ENCODE results near the gene KCNF1. TPM values are rescaled to one million over a fixed set of nuclear protein-coding genes. Genes with fewer than 3 reads are reported as not detected.

KCNF1 gene
- total and polyA plus RNA-seq, 4 donors: 0.09 TPM; not detected in 3

DNA sequence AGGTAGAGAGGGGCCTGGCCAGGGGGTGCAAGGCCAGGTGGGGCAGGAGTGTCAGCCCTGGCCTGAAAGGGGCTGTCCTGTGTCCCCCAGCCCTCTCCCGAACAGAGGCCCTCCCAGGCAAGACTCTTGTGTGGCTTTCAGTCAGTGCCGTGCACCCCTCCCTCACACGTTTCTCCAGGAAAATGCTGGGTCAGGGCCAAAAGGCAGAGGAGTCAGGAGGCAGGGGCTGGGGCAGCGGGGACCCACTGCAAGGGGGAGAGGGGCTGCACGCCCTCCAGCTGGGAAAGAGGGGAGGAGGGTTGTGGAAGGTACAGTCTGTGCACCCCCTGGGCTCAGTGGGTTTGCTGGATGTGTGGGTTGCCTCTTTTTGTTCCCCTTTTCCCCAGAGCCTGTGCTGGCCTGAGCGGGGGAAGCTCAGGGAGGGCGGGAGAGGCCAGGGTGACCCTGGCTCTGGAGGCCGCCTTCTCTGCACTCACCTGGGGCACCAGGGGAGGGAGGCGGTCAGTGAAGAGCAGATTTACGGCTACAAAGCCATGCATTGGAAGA lies 4.1 kb downstream of the KCNF1 start:
- Histone ChIP-seq H3K9ac (ENCODE audit: low read depth in 1 of 2, low read length in 2 of 2) (no peak overlapping the region), H3K4me3 (ENCODE audit: low read depth in 1 of 3, low read length in 3 of 3) (no peak overlapping the region), H3K4me1 (ENCODE audit: control insufficient read depth in 4 of 4, insufficient read depth in 4 of 4, low read length in 3 of 4) (peaks cover 0 to 7% (median 2%) of the 10 kb centered on the region in 4 donors), H3K27me3 (ENCODE audit: control insufficient read depth in 4 of 4, insufficient read depth in 4 of 4, low read length in 3 of 4) (peaks cover 0 to 8% (median 2%) of the 10 kb centered on the region in 4 donors), H3K36me3 (ENCODE audit: control insufficient read depth in 4 of 4, insufficient read depth in 3 of 4, low read depth in 1 of 4, low read length in 3 of 4) (no peaks in the 10 kb centered on the region), H3K27ac (ENCODE audit: low read depth in 1 of 2, low read length in 2 of 2) (no peak overlapping the region), H3K9me3 (ENCODE audit: control insufficient read depth in 4 of 4, low read length in 3 of 4) (no peaks in the 10 kb centered on the region)
- 82% methylated on average over 10 of the region's 10 CpGs for WGBS
- no peak for TF ChIP-seq RXRA (IDR thresholded peaks at IDR 0.05)
- TF ChIP-seq NR2F2 (IDR thresholded peaks at IDR 0.05): no peak
- no peak for TF ChIP-seq JUND (IDR thresholded peaks at IDR 0.05)
- TF ChIP-seq ZBTB33 (IDR thresholded peaks at IDR 0.05): no peak
- TF ChIP-seq, protein P1, sequence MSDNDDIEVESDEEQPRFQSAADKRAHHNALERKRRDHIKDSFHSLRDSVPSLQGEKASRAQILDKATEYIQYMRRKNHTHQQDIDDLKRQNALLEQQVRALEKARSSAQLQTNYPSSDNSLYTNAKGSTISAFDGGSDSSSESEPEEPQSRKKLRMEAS (IDR thresholded peaks at IDR 0.05): no peak
- TF ChIP-seq SP1 (IDR thresholded peaks at IDR 0.05): no peak
- TF ChIP-seq HNF4A (conservative IDR thresholded peaks at IDR 0.05): no peak
- no peak for TF ChIP-seq HNF4G (IDR thresholded peaks at IDR 0.05)
- no peak for TF ChIP-seq FOXA2 (IDR thresholded peaks at IDR 0.05)
- TF ChIP-seq EGR1 (IDR thresholded peaks at IDR 0.05; ENCODE audit: low read depth in 2 of 2): no peak
- TF ChIP-seq YY1 (IDR thresholded peaks at IDR 0.05): no peak
- TF ChIP-seq FOXA1 (IDR thresholded peaks at IDR 0.05): no peak
- TF ChIP-seq, protein P2, sequence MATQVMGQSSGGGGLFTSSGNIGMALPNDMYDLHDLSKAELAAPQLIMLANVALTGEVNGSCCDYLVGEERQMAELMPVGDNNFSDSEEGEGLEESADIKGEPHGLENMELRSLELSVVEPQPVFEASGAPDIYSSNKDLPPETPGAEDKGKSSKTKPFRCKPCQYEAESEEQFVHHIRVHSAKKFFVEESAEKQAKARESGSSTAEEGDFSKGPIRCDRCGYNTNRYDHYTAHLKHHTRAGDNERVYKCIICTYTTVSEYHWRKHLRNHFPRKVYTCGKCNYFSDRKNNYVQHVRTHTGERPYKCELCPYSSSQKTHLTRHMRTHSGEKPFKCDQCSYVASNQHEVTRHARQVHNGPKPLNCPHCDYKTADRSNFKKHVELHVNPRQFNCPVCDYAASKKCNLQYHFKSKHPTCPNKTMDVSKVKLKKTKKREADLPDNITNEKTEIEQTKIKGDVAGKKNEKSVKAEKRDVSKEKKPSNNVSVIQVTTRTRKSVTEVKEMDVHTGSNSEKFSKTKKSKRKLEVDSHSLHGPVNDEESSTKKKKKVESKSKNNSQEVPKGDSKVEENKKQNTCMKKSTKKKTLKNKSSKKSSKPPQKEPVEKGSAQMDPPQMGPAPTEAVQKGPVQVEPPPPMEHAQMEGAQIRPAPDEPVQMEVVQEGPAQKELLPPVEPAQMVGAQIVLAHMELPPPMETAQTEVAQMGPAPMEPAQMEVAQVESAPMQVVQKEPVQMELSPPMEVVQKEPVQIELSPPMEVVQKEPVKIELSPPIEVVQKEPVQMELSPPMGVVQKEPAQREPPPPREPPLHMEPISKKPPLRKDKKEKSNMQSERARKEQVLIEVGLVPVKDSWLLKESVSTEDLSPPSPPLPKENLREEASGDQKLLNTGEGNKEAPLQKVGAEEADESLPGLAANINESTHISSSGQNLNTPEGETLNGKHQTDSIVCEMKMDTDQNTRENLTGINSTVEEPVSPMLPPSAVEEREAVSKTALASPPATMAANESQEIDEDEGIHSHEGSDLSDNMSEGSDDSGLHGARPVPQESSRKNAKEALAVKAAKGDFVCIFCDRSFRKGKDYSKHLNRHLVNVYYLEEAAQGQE (IDR thresholded peaks at IDR 0.05): no peak
- no peak for TF ChIP-seq GABPA (IDR thresholded peaks at IDR 0.05 in 1 of 2, conservative IDR thresholded peaks at IDR 0.05 in 1 of 2)
- TF ChIP-seq RAD21 (IDR thresholded peaks at IDR 0.05): no peak
- DNase-seq (ENCODE audit: low spot score): no peak

DNA sequence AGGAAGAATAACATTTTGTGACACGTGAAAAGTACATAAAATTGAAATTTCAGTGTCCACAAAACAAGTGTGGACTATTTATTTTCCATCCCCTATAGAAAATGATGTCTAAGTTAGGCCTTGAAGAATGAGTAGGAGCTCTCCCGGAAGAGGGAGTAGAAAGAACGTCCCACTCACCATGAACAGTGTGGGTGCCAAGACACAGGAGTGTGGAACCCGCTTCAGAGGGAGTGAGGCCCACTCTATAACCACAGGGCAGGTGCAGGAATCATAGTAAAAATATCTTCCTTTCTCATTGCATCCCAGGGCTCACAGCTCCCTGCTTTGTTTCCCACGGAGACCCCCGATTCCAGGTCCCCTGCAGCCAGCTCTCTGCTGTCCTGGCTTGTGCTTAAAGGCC lies 5.2 kb downstream of the KCNF1 start:
- Histone ChIP-seq H3K36me3 (ENCODE audit: control insufficient read depth in 4 of 4, insufficient read depth in 3 of 4, low read depth in 1 of 4, low read length in 3 of 4) (no peaks in the 10 kb centered on the region), H3K4me3 (ENCODE audit: low read depth in 1 of 3, low read length in 3 of 3) (no peak overlapping the region), H3K9ac (ENCODE audit: low read depth in 1 of 2, low read length in 2 of 2) (no peak overlapping the region), H3K27ac (ENCODE audit: low read depth in 1 of 2, low read length in 2 of 2) (no peak overlapping the region), H3K9me3 (ENCODE audit: control insufficient read depth in 4 of 4, low read length in 3 of 4) (no peaks in the 10 kb centered on the region), H3K4me1 (ENCODE audit: control insufficient read depth in 4 of 4, insufficient read depth in 4 of 4, low read length in 3 of 4) (peaks cover 0 to 3% (median 1%) of the 10 kb centered on the region in 4 donors), H3K27me3 (ENCODE audit: control insufficient read depth in 4 of 4, insufficient read depth in 4 of 4, low read length in 3 of 4) (peaks cover 0 to 2% (median under 1%) of the 10 kb centered on the region in 4 donors)
- WGBS: 90% methylated on average over 6 of the region's 6 CpGs
- no peak for DNase-seq (ENCODE audit: low spot score)
- TF ChIP-seq EGR1 (IDR thresholded peaks at IDR 0.05; ENCODE audit: low read depth in 2 of 2) (no peak), RXRA (IDR thresholded peaks at IDR 0.05) (no peak), TAF1 (conservative IDR thresholded peaks at IDR 0.05) (no peak), YY1 (IDR thresholded peaks at IDR 0.05) (no peak), FOXA1 (IDR thresholded peaks at IDR 0.05) (no peak), HNF4A (conservative IDR thresholded peaks at IDR 0.05) (no peak), JUND (IDR thresholded peaks at IDR 0.05) (no peak), HNF4G (IDR thresholded peaks at IDR 0.05) (no peak), NR2F2 (IDR thresholded peaks at IDR 0.05) (no peak), SP1 (IDR thresholded peaks at IDR 0.05) (no peak)
- TF ChIP-seq, protein P1 (IDR thresholded peaks at IDR 0.05): no peak
- TF ChIP-seq, protein P2 (IDR thresholded peaks at IDR 0.05): no peak
- TF ChIP-seq, protein P3, sequence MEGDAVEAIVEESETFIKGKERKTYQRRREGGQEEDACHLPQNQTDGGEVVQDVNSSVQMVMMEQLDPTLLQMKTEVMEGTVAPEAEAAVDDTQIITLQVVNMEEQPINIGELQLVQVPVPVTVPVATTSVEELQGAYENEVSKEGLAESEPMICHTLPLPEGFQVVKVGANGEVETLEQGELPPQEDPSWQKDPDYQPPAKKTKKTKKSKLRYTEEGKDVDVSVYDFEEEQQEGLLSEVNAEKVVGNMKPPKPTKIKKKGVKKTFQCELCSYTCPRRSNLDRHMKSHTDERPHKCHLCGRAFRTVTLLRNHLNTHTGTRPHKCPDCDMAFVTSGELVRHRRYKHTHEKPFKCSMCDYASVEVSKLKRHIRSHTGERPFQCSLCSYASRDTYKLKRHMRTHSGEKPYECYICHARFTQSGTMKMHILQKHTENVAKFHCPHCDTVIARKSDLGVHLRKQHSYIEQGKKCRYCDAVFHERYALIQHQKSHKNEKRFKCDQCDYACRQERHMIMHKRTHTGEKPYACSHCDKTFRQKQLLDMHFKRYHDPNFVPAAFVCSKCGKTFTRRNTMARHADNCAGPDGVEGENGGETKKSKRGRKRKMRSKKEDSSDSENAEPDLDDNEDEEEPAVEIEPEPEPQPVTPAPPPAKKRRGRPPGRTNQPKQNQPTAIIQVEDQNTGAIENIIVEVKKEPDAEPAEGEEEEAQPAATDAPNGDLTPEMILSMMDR (IDR thresholded peaks at IDR 0.05; ENCODE audit: low read depth, low read length, missing input control): no peak
